GM23338 (cell line): ENCODE measurements around the gene NUCKS1. TPM values are rescaled to one million over a fixed set of nuclear protein-coding genes. Genes with fewer than 3 reads are reported as not detected.
A peak's percentile ranks its signal among the peaks of the same experiment; 100 is the strongest.

Source experiments
- ATAC-seq: fragments of 200-7000 bp; cut with Tn5 transposase; 3 replicates; pipeline ENCODE4 v1.9.1; 2020
- DNase-seq: peaks from one replicate; pipeline ENCODE4 v3.0.0-alpha.2; 2015; ENCODE audit warnings: low spot score
- H2AFZ ChIP-seq: fragments of 200-600 bp; sonication (generic); 2 replicates; pipeline ENCODE4 v1.8.0; 2016; ENCODE audit warnings: antibody characterized with exemption, mild to moderate bottlenecking, moderate library complexity
- H3F3A ChIP-seq: fragments of 200-600 bp; sonication (generic); replicated peaks from 2 replicates; pipeline ENCODE4 v1.8.0; 2017; ENCODE audit warnings: antibody characterized with exemption, mixed run types, low read depth
- H3K27ac ChIP-seq: fragments of 200-600 bp; sonication (generic); 2 replicates; pipeline ENCODE4 v1.6.1; 2016; ENCODE audit warnings: low read depth
- H3K27me3 ChIP-seq: fragments of 200-600 bp; sonication (generic); 2 replicates; pipeline ENCODE4 v1.8.0; 2016; ENCODE audit warnings: mild to moderate bottlenecking, mixed run types, moderate library complexity; ENCODE audit not compliant: insufficient read depth
- H3K36me3 ChIP-seq: fragments of 200-600 bp; sonication (generic); 2 replicates; pipeline ENCODE4 v1.8.0; 2016; ENCODE audit warnings: mild to moderate bottlenecking; ENCODE audit not compliant: insufficient read depth
- H3K4me1 ChIP-seq: fragments of 200-600 bp; sonication (generic); 2 replicates; pipeline ENCODE4 v1.8.0; 2016; ENCODE audit warnings: mild to moderate bottlenecking, moderate library complexity; ENCODE audit not compliant: insufficient read depth
- H3K4me2 ChIP-seq: fragments of 200-600 bp; sonication (generic); 2 replicates; pipeline ENCODE4 v1.7.1; 2017; ENCODE audit warnings: mixed run types
- H3K4me3 ChIP-seq: fragments of 200-600 bp; sonication (generic); 2 replicates; pipeline ENCODE4 v1.6.1; 2016; ENCODE audit warnings: mixed run types
- H3K79me2 ChIP-seq: fragments of 200-600 bp; sonication (generic); replicated peaks from 2 replicates; pipeline ENCODE4 v1.8.0; 2017; ENCODE audit warnings: mild to moderate bottlenecking; ENCODE audit not compliant: insufficient read depth
- H3K9me2 ChIP-seq: fragments of 200-600 bp; sonication (generic); 2 replicates; pipeline ENCODE4 v1.8.0; 2017; ENCODE audit not compliant: insufficient read depth
- H4K20me1 ChIP-seq: fragments of 200-600 bp; sonication (generic); replicated peaks from 2 replicates; pipeline ENCODE4 v1.8.0; 2017; ENCODE audit warnings: mild to moderate bottlenecking; ENCODE audit not compliant: insufficient read depth
- H3K27ac Mint-ChIP-seq: 2 replicates; pipeline ENCODE4 v1.8.0; 2020; ENCODE audit warnings: inconsistent platforms, mild to moderate bottlenecking, moderate library complexity, mixed read lengths
- H3K27me3 Mint-ChIP-seq: 3 replicates; pipeline ENCODE4 v1.8.0; 2022; ENCODE audit warnings: low read depth, mild to moderate bottlenecking, moderate library complexity, mixed read lengths, inconsistent platforms; ENCODE audit not compliant: insufficient read depth, poor library complexity
- H3K36me3 Mint-ChIP-seq: 3 replicates; pipeline ENCODE4 v1.8.0; 2021; ENCODE audit warnings: low read depth, mild to moderate bottlenecking, inconsistent platforms, moderate library complexity, mixed read lengths
- H3K4me1 Mint-ChIP-seq: 3 replicates; pipeline ENCODE4 v1.8.0; 2020; ENCODE audit warnings: mild to moderate bottlenecking, inconsistent platforms, mixed read lengths
- H3K4me3 Mint-ChIP-seq: 3 replicates; pipeline ENCODE4 v1.8.0; 2021; ENCODE audit warnings: moderate library complexity, mild to moderate bottlenecking, inconsistent platforms, mixed read lengths
- H3K9me3 Mint-ChIP-seq: 3 replicates; pipeline ENCODE4 v1.8.0; 2020; ENCODE audit warnings: moderate library complexity, mild to moderate bottlenecking, inconsistent platforms, mixed read lengths
- CREB1 ChIP-seq: fragments of 250-450 bp; sonication (Bioruptor Pico); IDR thresholded peaks from 2 replicates; pipeline ENCODE4 v1.5.0; 2020; ENCODE audit warnings: low read depth, mild to moderate bottlenecking, moderate library complexity
- EZH2 ChIP-seq: fragments of 200-600 bp; sonication (generic); IDR thresholded peaks from one replicate; pipeline ENCODE4 v1.8.0; 2017; ENCODE audit warnings: antibody characterized with exemption, mild to moderate bottlenecking, low read depth; ENCODE audit not compliant: unreplicated experiment
- EZH2phosphoT487 ChIP-seq: fragments of 200-600 bp; sonication (generic); IDR thresholded peaks from one replicate; pipeline ENCODE4 v1.8.1; 2018; ENCODE audit warnings: antibody characterized with exemption; ENCODE audit not compliant: unreplicated experiment
- JUNB ChIP-seq: IDR thresholded peaks from one replicate; pipeline ENCODE4 v1.6.1; 2016; ENCODE audit warnings: antibody characterized with exemption; ENCODE audit not compliant: unreplicated experiment
- NANOG ChIP-seq: IDR thresholded peaks from 2 replicates; pipeline ENCODE4 v1.6.1; 2016; ENCODE audit warnings: antibody characterized with exemption, borderline replicate concordance
- POLR2AphosphoS5 ChIP-seq: IDR thresholded peaks from 2 replicates; pipeline ENCODE4 v1.6.1; 2016; ENCODE audit warnings: antibody characterized with exemption, low read depth
- STAT1 ChIP-seq: IDR thresholded peaks from one replicate; pipeline ENCODE4 v1.6.1; 2016; ENCODE audit warnings: antibody characterized with exemption; ENCODE audit not compliant: unreplicated experiment
- ZNF114 ChIP-seq: fragments of 250-450 bp; sonication (Bioruptor Pico); IDR thresholded peaks from 2 replicates; pipeline ENCODE4 v1.5.0; 2020; ENCODE audit warnings: mild to moderate bottlenecking, moderate library complexity
- ZNF331 ChIP-seq: fragments of 250-450 bp; sonication (Bioruptor Pico); IDR thresholded peaks from 2 replicates; pipeline ENCODE4 v1.5.0; 2020; ENCODE audit warnings: low read depth, mild to moderate bottlenecking, moderate library complexity
- polyA plus RNA-seq: library from polyadenylated mRNA; unstranded; fragments of >200 nt; fragmentation: Nextera tagmentation; extraction: Ambion mirVana; gene quantifications from 2 replicates; pipeline ENCODE4 v1.2.1, GENCODE V29; 2016
- total RNA-seq: library from RNA; depleted of rRNA; stranded (reverse); fragments of >200 nt; shearing (Covaris generic); gene quantifications from 2 replicates; pipeline ENCODE4 v1.2.3, GENCODE V29; 2014
- TF ChIP-seq, protein P1 (sequence below): fragments of 250-450 bp; sonication (Bioruptor Pico); IDR thresholded peaks from 2 replicates; pipeline ENCODE4 v1.5.0; 2020; ENCODE audit warnings: mild to moderate bottlenecking, moderate library complexity
- TF ChIP-seq, protein P2 (sequence below): IDR thresholded peaks from one replicate; pipeline ENCODE4 v1.6.1; 2018; ENCODE audit warnings: antibody characterized with exemption; ENCODE audit not compliant: unreplicated experiment
- TF ChIP-seq, protein P3 (sequence below), 2 experiments: fragments of 200-600 bp in 1 of 2; sonication (generic) in 1 of 2; conservative IDR thresholded peaks; 2 replicates each; pipeline versions ENCODE4 v1.5.1 to v1.6.1; 2016 to 2017; ENCODE audit warnings: antibody characterized with exemption in 2 of 2, low read depth in 2 of 2, mild to moderate bottlenecking in 2 of 2, moderate library complexity in 1 of 2
- TF ChIP-seq, protein P4 (sequence below): IDR thresholded peaks from 2 replicates; pipeline ENCODE4 v1.6.1; 2016; ENCODE audit warnings: antibody characterized with exemption

NUCKS1 gene
- total and polyA plus RNA-seq, 2 experiments from 2014 or later: 255 to 307 TPM

DNA sequence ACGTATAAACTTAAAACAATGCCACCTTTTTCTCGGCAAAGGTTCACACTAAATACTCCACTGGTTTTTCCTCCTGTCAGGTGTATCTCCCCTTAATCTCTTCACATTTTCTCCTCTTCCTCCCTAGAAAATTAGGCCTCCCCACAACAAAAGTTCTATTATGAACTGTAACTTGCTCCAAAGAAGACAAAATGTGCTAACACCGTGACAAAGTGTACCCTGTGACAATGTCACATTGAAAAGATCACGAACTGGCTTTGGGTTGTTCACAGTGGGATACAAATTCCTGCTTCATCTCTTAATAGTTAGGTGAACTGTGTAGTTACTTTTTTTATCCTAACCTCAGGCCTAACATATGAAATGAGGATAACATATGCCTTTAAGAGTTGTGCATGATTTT is 6.0 kb downstream of the NUCKS1 start:
- Mint-ChIP-seq H3K27me3 (peaks cover 7% of the 10 kb centered on the region), H3K4me3 (peak overlapping the region; percentile 42; the same call in 2 of the 3 replicates), H3K36me3 (peaks cover 43% of the 10 kb centered on the region), H3K27ac (no peak overlapping the region), H3K4me1 (peaks cover 53% of the 10 kb centered on the region), H3K9me3 (no peaks in the 10 kb centered on the region)
- H3F3A ChIP-seq: 0 out of 2 replicates have a peak, but pooled peaks cover 3% of the 10 kb centered on the region
- H3K4me2 ChIP-seq: peak overlapping the region; percentile 71
- ATAC-seq (no peak), DNase-seq (no peak)
- H3K9me2 ChIP-seq: no peaks in the 10 kb centered on the region
- no peaks in the 10 kb centered on the region for H3K27me3 ChIP-seq
- peak overlapping the region; percentile 34; the same call in 1 of the 2 replicates for H3K27ac ChIP-seq
- peaks cover 100% of the 10 kb centered on the region for H3K79me2 ChIP-seq
- peaks cover 80% of the 10 kb centered on the region for H4K20me1 ChIP-seq
- no peak overlapping the region for H2AFZ ChIP-seq
- no peaks in the 10 kb centered on the region for H3K36me3 ChIP-seq
- TF ChIP-seq ZNF331 (CRISPR knock-in tag) (no peak), NANOG (no peak), ZNF114 (CRISPR knock-in tag) (no peak), POLR2AphosphoS5 (no peak), STAT1 (no peak), EZH2 (no peak), CREB1 (CRISPR knock-in tag) (no peak), EZH2phosphoT487 (no peak), JUNB (no peak)
- TF ChIP-seq, protein P1, sequence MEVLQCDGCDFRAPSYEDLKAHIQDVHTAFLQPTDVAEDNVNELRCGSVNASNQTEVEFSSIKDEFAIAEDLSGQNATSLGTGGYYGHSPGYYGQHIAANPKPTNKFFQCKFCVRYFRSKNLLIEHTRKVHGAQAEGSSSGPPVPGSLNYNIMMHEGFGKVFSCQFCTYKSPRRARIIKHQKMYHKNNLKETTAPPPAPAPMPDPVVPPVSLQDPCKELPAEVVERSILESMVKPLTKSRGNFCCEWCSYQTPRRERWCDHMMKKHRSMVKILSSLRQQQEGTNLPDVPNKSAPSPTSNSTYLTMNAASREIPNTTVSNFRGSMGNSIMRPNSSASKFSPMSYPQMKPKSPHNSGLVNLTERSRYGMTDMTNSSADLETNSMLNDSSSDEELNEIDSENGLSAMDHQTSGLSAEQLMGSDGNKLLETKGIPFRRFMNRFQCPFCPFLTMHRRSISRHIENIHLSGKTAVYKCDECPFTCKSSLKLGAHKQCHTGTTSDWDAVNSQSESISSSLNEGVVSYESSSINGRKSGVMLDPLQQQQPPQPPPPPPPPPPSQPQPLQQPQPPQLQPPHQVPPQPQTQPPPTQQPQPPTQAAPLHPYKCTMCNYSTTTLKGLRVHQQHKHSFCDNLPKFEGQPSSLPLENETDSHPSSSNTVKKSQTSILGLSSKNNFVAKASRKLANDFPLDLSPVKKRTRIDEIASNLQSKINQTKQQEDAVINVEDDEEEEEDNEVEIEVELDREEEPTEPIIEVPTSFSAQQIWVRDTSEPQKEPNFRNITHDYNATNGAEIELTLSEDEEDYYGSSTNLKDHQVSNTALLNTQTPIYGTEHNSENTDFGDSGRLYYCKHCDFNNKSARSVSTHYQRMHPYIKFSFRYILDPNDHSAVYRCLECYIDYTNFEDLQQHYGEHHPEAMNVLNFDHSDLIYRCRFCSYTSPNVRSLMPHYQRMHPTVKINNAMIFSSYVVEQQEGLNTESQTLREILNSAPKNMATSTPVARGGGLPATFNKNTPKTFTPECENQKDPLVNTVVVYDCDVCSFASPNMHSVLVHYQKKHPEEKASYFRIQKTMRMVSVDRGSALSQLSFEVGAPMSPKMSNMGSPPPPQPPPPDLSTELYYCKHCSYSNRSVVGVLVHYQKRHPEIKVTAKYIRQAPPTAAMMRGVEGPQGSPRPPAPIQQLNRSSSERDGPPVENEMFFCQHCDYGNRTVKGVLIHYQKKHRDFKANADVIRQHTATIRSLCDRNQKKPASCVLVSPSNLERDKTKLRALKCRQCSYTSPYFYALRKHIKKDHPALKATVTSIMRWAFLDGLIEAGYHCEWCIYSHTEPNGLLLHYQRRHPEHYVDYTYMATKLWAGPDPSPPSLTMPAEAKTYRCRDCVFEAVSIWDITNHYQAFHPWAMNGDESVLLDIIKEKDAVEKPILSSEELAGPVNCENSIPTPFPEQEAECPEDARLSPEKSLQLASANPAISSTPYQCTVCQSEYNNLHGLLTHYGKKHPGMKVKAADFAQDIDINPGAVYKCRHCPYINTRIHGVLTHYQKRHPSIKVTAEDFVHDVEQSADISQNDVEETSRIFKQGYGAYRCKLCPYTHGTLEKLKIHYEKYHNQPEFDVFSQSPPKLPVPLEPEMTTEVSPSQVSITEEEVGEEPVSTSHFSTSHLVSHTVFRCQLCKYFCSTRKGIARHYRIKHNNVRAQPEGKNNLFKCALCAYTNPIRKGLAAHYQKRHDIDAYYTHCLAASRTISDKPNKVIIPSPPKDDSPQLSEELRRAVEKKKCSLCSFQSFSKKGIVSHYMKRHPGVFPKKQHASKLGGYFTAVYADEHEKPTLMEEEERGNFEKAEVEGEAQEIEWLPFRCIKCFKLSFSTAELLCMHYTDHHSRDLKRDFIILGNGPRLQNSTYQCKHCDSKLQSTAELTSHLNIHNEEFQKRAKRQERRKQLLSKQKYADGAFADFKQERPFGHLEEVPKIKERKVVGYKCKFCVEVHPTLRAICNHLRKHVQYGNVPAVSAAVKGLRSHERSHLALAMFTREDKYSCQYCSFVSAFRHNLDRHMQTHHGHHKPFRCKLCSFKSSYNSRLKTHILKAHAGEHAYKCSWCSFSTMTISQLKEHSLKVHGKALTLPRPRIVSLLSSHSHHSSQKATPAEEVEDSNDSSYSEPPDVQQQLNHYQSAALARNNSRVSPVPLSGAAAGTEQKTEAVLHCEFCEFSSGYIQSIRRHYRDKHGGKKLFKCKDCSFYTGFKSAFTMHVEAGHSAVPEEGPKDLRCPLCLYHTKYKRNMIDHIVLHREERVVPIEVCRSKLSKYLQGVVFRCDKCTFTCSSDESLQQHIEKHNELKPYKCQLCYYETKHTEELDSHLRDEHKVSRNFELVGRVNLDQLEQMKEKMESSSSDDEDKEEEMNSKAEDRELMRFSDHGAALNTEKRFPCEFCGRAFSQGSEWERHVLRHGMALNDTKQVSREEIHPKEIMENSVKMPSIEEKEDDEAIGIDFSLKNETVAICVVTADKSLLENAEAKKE (CRISPR knock-in tag): no peak
- TF ChIP-seq, protein P2, sequence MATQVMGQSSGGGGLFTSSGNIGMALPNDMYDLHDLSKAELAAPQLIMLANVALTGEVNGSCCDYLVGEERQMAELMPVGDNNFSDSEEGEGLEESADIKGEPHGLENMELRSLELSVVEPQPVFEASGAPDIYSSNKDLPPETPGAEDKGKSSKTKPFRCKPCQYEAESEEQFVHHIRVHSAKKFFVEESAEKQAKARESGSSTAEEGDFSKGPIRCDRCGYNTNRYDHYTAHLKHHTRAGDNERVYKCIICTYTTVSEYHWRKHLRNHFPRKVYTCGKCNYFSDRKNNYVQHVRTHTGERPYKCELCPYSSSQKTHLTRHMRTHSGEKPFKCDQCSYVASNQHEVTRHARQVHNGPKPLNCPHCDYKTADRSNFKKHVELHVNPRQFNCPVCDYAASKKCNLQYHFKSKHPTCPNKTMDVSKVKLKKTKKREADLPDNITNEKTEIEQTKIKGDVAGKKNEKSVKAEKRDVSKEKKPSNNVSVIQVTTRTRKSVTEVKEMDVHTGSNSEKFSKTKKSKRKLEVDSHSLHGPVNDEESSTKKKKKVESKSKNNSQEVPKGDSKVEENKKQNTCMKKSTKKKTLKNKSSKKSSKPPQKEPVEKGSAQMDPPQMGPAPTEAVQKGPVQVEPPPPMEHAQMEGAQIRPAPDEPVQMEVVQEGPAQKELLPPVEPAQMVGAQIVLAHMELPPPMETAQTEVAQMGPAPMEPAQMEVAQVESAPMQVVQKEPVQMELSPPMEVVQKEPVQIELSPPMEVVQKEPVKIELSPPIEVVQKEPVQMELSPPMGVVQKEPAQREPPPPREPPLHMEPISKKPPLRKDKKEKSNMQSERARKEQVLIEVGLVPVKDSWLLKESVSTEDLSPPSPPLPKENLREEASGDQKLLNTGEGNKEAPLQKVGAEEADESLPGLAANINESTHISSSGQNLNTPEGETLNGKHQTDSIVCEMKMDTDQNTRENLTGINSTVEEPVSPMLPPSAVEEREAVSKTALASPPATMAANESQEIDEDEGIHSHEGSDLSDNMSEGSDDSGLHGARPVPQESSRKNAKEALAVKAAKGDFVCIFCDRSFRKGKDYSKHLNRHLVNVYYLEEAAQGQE: no peak
- TF ChIP-seq, protein P3, sequence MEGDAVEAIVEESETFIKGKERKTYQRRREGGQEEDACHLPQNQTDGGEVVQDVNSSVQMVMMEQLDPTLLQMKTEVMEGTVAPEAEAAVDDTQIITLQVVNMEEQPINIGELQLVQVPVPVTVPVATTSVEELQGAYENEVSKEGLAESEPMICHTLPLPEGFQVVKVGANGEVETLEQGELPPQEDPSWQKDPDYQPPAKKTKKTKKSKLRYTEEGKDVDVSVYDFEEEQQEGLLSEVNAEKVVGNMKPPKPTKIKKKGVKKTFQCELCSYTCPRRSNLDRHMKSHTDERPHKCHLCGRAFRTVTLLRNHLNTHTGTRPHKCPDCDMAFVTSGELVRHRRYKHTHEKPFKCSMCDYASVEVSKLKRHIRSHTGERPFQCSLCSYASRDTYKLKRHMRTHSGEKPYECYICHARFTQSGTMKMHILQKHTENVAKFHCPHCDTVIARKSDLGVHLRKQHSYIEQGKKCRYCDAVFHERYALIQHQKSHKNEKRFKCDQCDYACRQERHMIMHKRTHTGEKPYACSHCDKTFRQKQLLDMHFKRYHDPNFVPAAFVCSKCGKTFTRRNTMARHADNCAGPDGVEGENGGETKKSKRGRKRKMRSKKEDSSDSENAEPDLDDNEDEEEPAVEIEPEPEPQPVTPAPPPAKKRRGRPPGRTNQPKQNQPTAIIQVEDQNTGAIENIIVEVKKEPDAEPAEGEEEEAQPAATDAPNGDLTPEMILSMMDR (conservative IDR thresholded peaks at IDR 0.05; ENCODE audit: low read depth in 2 of 2): no peak
- TF ChIP-seq, protein P4, sequence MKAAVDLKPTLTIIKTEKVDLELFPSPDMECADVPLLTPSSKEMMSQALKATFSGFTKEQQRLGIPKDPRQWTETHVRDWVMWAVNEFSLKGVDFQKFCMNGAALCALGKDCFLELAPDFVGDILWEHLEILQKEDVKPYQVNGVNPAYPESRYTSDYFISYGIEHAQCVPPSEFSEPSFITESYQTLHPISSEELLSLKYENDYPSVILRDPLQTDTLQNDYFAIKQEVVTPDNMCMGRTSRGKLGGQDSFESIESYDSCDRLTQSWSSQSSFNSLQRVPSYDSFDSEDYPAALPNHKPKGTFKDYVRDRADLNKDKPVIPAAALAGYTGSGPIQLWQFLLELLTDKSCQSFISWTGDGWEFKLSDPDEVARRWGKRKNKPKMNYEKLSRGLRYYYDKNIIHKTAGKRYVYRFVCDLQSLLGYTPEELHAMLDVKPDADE: no peak
- peak overlapping the region; percentile 42 for H3K4me3 ChIP-seq
- peaks cover 57% of the 10 kb centered on the region for H3K4me1 ChIP-seq
